H9 (cell line): ENCODE data around the gene IFT27. TPM values are rescaled to one million over a fixed set of nuclear protein-coding genes. Genes with fewer than 3 reads are reported as not detected.

Experiments used
- DNase-seq: peaks from one replicate; pipeline ENCODE4 v3.0.0-alpha.2; 2017
- H2AFZ ChIP-seq: one replicate; pipeline ENCODE4 v1.6.1; 2013; ENCODE audit warnings: mild to moderate bottlenecking, low read length, control low read depth, moderate library complexity
- H2AK5ac ChIP-seq: 2 replicates; pipeline ENCODE4 v1.6.1; 2013; ENCODE audit warnings: low read length, control low read depth, mixed read lengths; ENCODE audit not compliant: insufficient read length
- H2BK120ac ChIP-seq: one replicate; pipeline ENCODE4 v1.6.1; 2013; ENCODE audit warnings: low read depth, mild to moderate bottlenecking, low read length, control low read depth, inconsistent platforms; ENCODE audit not compliant: poor library complexity, severe bottlenecking
- H2BK12ac ChIP-seq: 2 replicates; pipeline ENCODE4 v1.6.1; 2013; ENCODE audit warnings: low read length, control low read depth, mixed read lengths, low read depth; ENCODE audit not compliant: insufficient read length
- H2BK15ac ChIP-seq: 2 replicates; pipeline ENCODE4 v1.6.1; 2013; ENCODE audit warnings: low read depth, low read length, control low read depth
- H2BK20ac ChIP-seq: one replicate; pipeline ENCODE4 v1.6.1; 2013; ENCODE audit warnings: low read depth, mild to moderate bottlenecking, low read length, control low read depth, inconsistent platforms; ENCODE audit not compliant: poor library complexity, severe bottlenecking
- H2BK5ac ChIP-seq: 2 replicates; pipeline ENCODE4 v1.6.1; 2013; ENCODE audit warnings: low read length, control low read depth, mixed read lengths; ENCODE audit not compliant: insufficient read length
- H3K14ac ChIP-seq: 2 replicates; pipeline ENCODE4 v1.6.1; 2013; ENCODE audit warnings: low read length, control low read depth; ENCODE audit not compliant: insufficient read depth
- H3K18ac ChIP-seq: 2 replicates; pipeline ENCODE4 v1.6.1; 2013; ENCODE audit warnings: low read depth, mild to moderate bottlenecking, mixed read lengths, low read length, control low read depth; ENCODE audit not compliant: insufficient read length
- H3K23ac ChIP-seq: 2 replicates; pipeline ENCODE4 v1.6.1; 2013; ENCODE audit warnings: low read length, control low read depth, mixed read lengths, low read depth; ENCODE audit not compliant: insufficient read length
- H3K23me2 ChIP-seq: 2 replicates; pipeline ENCODE4 v1.6.1; 2013; ENCODE audit warnings: low read depth, mild to moderate bottlenecking, mixed read lengths, low read length, control low read depth; ENCODE audit not compliant: insufficient read length, poor library complexity, severe bottlenecking
- H3K27ac ChIP-seq: 2 replicates; pipeline ENCODE4 v1.5.1; 2013; ENCODE audit warnings: low read length, control low read depth, mixed read lengths, low read depth; ENCODE audit not compliant: insufficient read length
- H3K27me3 ChIP-seq: 2 replicates; pipeline ENCODE4 v1.6.1; 2013; ENCODE audit warnings: low read length, control low read depth, inconsistent platforms; ENCODE audit not compliant: insufficient read depth
- H3K4ac ChIP-seq: 2 replicates; pipeline ENCODE4 v1.6.1; 2013; ENCODE audit warnings: low read depth, mild to moderate bottlenecking, control low read depth, inconsistent platforms, low read length, moderate library complexity
- H3K4me1 ChIP-seq: 2 replicates; pipeline ENCODE4 v1.6.1; 2013; ENCODE audit warnings: low read length, control low read depth, inconsistent platforms; ENCODE audit not compliant: insufficient read depth
- H3K4me2 ChIP-seq: 2 replicates; pipeline ENCODE4 v1.6.1; 2013; ENCODE audit warnings: low read length, control low read depth, mixed read lengths; ENCODE audit not compliant: insufficient read length, insufficient read depth
- H3K56ac ChIP-seq: 2 replicates; pipeline ENCODE4 v1.6.1; 2013; ENCODE audit warnings: low read depth, mild to moderate bottlenecking, mixed read lengths, low read length, control low read depth; ENCODE audit not compliant: insufficient read length
- H3K79me1 ChIP-seq: 2 replicates; pipeline ENCODE4 v1.6.1; 2013; ENCODE audit warnings: low read depth, mild to moderate bottlenecking, moderate library complexity, low read length, control low read depth, inconsistent platforms; ENCODE audit not compliant: insufficient read depth, poor library complexity, severe bottlenecking
- H3K79me2 ChIP-seq: 2 replicates; pipeline ENCODE4 v1.6.1; 2013; ENCODE audit warnings: low read length, control low read depth, inconsistent platforms; ENCODE audit not compliant: insufficient read depth
- H3K9ac ChIP-seq: 2 replicates; pipeline ENCODE4 v1.6.1; 2013; ENCODE audit warnings: low read length, control low read depth, mixed read lengths; ENCODE audit not compliant: insufficient read length; ENCODE audit errors: extremely low read depth
- H3K9me3 ChIP-seq: one replicate; pipeline ENCODE4 v1.6.1; 2013; ENCODE audit warnings: low read depth, low read length, inconsistent platforms; ENCODE audit not compliant: control insufficient read depth
- H3T11ph ChIP-seq: one replicate; pipeline ENCODE4 v1.6.1; 2013; ENCODE audit warnings: mild to moderate bottlenecking, low read length, control low read depth, inconsistent platforms
- H4K20me1 ChIP-seq: one replicate; pipeline ENCODE4 v1.6.1; 2013; ENCODE audit not compliant: control insufficient read depth, insufficient read length, insufficient read depth
- H4K5ac ChIP-seq: 2 replicates; pipeline ENCODE4 v1.6.1; 2013; ENCODE audit warnings: low read depth, mild to moderate bottlenecking, mixed read lengths, low read length, control low read depth; ENCODE audit not compliant: insufficient read length
- H4K8ac ChIP-seq: replicated peaks from 2 replicates; pipeline ENCODE4 v1.6.1; 2013; ENCODE audit warnings: low read length, control low read depth, mixed read lengths, low read depth; ENCODE audit not compliant: insufficient read length
- H4K91ac ChIP-seq: 2 replicates; pipeline ENCODE4 v1.6.1; 2013; ENCODE audit warnings: low read depth, mild to moderate bottlenecking, moderate library complexity, mixed read lengths, low read length, control low read depth; ENCODE audit not compliant: insufficient read length
- H3K27ac Mint-ChIP-seq, 3 experiments: 2 replicates in 2 of 3; 3 replicates in 1 of 3; pipeline ENCODE4 v1.8.0; 2020 to 2021; ENCODE audit warnings: mixed read lengths in 3 of 3, mild to moderate bottlenecking in 1 of 3, moderate library complexity in 1 of 3
- H3K27me3 Mint-ChIP-seq: 2 replicates; pipeline ENCODE4 v1.8.0; 2021; ENCODE audit warnings: low read depth, mild to moderate bottlenecking, moderate library complexity, mixed read lengths
- H3K36me3 Mint-ChIP-seq, 3 experiments: 2 replicates in 2 of 3; 3 replicates in 1 of 3; pipeline ENCODE4 v1.8.0; 2020 to 2021; ENCODE audit warnings: low read depth in 3 of 3, mixed read lengths in 3 of 3; ENCODE audit not compliant: insufficient read depth in 1 of 3
- H3K4me1 Mint-ChIP-seq, 2 experiments: 2 replicates each; pipeline ENCODE4 v1.8.0; 2020; ENCODE audit warnings: mixed read lengths in 2 of 2
- H3K4me3 Mint-ChIP-seq, 2 experiments: 2 replicates in 1 of 2; 3 replicates in 1 of 2; pipeline ENCODE4 v1.8.0; 2020 to 2021; ENCODE audit warnings: mild to moderate bottlenecking in 2 of 2, mixed read lengths in 2 of 2, moderate library complexity in 1 of 2
- H3K9me3 Mint-ChIP-seq, 2 experiments: 2 replicates in 1 of 2; 3 replicates in 1 of 2; pipeline ENCODE4 v1.8.0; 2020; ENCODE audit warnings: mild to moderate bottlenecking in 2 of 2, mixed read lengths in 2 of 2, moderate library complexity in 1 of 2
- WGBS: extraction: QIAGEN DNeasy Blood & Tissue Kit; methylation state at CpG from one replicate; pipeline ENCODE4 v1.1.7; 2013; ENCODE audit warnings: missing lambda C conversion rate, low lambda C conversion rate, mixed read lengths; ENCODE audit not compliant: insufficient read length; ENCODE audit errors: extremely low coverage; 5-methylcytosine and 5-hydroxymethylcytosine counted together
- total RNA-seq: library from RNA; stranded (reverse); gene quantifications from 2 replicates; pipeline ENCODE4 v1.2.1, GENCODE V29; 2021
- TF ChIP-seq, protein P1 (sequence below): fragments of 200-600 bp; sonication (generic); conservative IDR thresholded peaks from 3 replicates; pipeline ENCODE4 v1.8.0; 2021; ENCODE audit warnings: antibody characterized with exemption, mild to moderate bottlenecking

Gene IFT27
- total RNA-seq, 1 experiment from 2014 or later: 43.4 TPM

DNA sequence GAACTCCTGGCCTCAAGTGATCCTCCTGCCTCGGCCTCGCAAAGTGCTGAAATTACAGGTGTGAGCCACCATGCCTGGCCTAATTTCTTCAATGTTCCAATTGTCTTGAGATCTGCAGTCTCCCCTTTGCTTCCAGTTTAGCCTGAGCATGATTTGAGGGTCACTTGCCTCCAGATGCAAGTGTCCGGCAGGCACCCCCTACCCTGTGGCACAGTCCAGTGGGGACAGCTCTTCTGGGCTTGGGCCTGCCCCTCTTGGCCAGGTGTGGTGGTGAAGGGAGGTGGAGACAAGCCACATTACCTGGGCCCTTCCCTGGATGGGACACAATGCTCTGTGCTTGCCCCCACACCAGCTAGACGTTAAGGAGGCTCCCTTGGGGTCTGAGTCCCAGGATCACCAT is 51.1 kb downstream of the IFT27 start:
- Histone ChIP-seq H3K4ac (no peak overlapping the region), H4K8ac (no peak overlapping the region), H2BK12ac (no peak overlapping the region), H4K5ac (no peak overlapping the region), H2BK20ac (no peak overlapping the region), H3K23ac (no peak overlapping the region), H3K9ac (no peak overlapping the region), H3K56ac (no peak overlapping the region), H3K9me3 (no peaks in the 10 kb centered on the region), H3K4me1 (no peaks in the 10 kb centered on the region), H2AFZ (no peak overlapping the region), H3K27me3 (no peaks in the 10 kb centered on the region; the same call in 1 of the 2 replicates), H2AK5ac (no peak overlapping the region), H3K79me2 (no peaks in the 10 kb centered on the region), H3K4me2 (no peak overlapping the region), H2BK15ac (no peak overlapping the region), H4K91ac (no peak overlapping the region), H3K18ac (no peak overlapping the region), H3K23me2 (no peaks in the 10 kb centered on the region), H3K79me1 (no peaks in the 10 kb centered on the region), H3T11ph (no peak overlapping the region), H3K14ac (no peak overlapping the region), H3K27ac (no peak overlapping the region), H4K20me1 (peaks cover 3% of the 10 kb centered on the region), H2BK120ac (no peak overlapping the region), H2BK5ac (no peak overlapping the region)
- Mint-ChIP-seq H3K4me1 (peaks cover 7 to 9% of the 10 kb centered on the region in 2 experiments), H3K9me3 (no peaks in the 10 kb centered on the region; a peak in 1 of 5 replicates), H3K27ac (no peak overlapping the region), H3K36me3 (no peaks in the 10 kb centered on the region; a peak in 1 of 7 replicates), H3K4me3 (no peak overlapping the region), H3K27me3 (peaks cover 41% of the 10 kb centered on the region)
- WGBS: no CpG with 5 or more reads among the region's 4 CpGs
- DNase-seq: no peak
- TF ChIP-seq, protein P1, sequence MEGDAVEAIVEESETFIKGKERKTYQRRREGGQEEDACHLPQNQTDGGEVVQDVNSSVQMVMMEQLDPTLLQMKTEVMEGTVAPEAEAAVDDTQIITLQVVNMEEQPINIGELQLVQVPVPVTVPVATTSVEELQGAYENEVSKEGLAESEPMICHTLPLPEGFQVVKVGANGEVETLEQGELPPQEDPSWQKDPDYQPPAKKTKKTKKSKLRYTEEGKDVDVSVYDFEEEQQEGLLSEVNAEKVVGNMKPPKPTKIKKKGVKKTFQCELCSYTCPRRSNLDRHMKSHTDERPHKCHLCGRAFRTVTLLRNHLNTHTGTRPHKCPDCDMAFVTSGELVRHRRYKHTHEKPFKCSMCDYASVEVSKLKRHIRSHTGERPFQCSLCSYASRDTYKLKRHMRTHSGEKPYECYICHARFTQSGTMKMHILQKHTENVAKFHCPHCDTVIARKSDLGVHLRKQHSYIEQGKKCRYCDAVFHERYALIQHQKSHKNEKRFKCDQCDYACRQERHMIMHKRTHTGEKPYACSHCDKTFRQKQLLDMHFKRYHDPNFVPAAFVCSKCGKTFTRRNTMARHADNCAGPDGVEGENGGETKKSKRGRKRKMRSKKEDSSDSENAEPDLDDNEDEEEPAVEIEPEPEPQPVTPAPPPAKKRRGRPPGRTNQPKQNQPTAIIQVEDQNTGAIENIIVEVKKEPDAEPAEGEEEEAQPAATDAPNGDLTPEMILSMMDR: no peak
